Astrocyte (in vitro differentiated cells and primary cell): ENCODE results near the gene OSBPL5.

Experiments
- CTCF ChIP-seq: IDR thresholded peaks from 2 replicates; pipeline ENCODE4 v1.5.1; 2011; ENCODE audit warnings: low read depth, mild to moderate bottlenecking, inconsistent platforms, low read length, moderate library complexity; ENCODE audit not compliant: insufficient read depth
- EZH2 ChIP-seq: IDR thresholded peaks from 2 replicates; pipeline ENCODE4 v1.6.1; 2012; ENCODE audit warnings: mild to moderate bottlenecking, low read length, inconsistent platforms; ENCODE audit not compliant: insufficient read depth

- TF ChIP-seq CTCF, result no peak
- no peak for TF ChIP-seq EZH2
These were observed 65.9 kb downstream of the OSBPL5 start for GRCh38 chr11:3099178-3099577.
